Activated CD4-positive, alpha-beta T cell treated with anti-CD3 and anti-CD28 coated beads, Interleukin-2, Interleukin-6, amounts not matched to agents 100 ng/mL and 50 ng/mL, durations not matched to agents 16 hours and 8 hours (primary cell): ENCODE results near the gene PDPK1.

Experiments used
- DNase-seq: peaks from one replicate; pipeline ENCODE4 v3.0.0-alpha.2; 2020

Gene PDPK1

GRCh38 chr16:2507665-2508064 is 30.2 kb upstream of the PDPK1 start:
- DNase-seq: no peak

- DNase-seq: no peak
Observed at GRCh38 chr16:2508722-2509400, 29.0 kb upstream of the PDPK1 start.

GRCh38 chr16:2511128-2511800 is 26.6 kb upstream of the PDPK1 start:
- no peak for DNase-seq

GRCh38 chr16:2511996-2512734 is 25.7 kb upstream of the PDPK1 start:
- DNase-seq: no peak

- DNase-seq: no peak
Observed at GRCh38 chr16:2512735-2513404, 25.0 kb upstream of the PDPK1 start.

GRCh38 chr16:2513405-2514332 is 24.2 kb upstream of the PDPK1 start, which contains the start of gene ATP6V0C:
Gene ATP6V0C, plus strand, starts transcription at chr16:2513952. Its CDS starts 152 bp downstream, at chr16:2514104.
- DNase-seq: peak; percentile 95

GRCh38 chr16:2514333-2515179 is 23.3 kb upstream of the PDPK1 start:
- peak; percentile 44 for DNase-seq

GRCh38 chr16:2515180-2515851 is 22.5 kb upstream of the PDPK1 start:
- DNase-seq: no peak

GRCh38 chr16:2516391-2517240 is 21.2 kb upstream of the PDPK1 start:
- DNase-seq: no peak

GRCh38 chr16:2517954-2518605 is 19.7 kb upstream of the PDPK1 start:
- DNase-seq: no peak

- no peak for DNase-seq
Observed at GRCh38 chr16:2518823-2519710, 18.8 kb upstream of the PDPK1 start.

- no peak for DNase-seq
Observed at GRCh38 chr16:2519711-2520080, 18.1 kb upstream of the PDPK1 start.

GRCh38 chr16:2520097-2520783 is 17.6 kb upstream of the PDPK1 start, which contains the start of gene AMDHD2:
Gene AMDHD2, plus strand, starts transcription at chr16:2520371. Its CDS starts 88 bp downstream, at chr16:2520459.
- peak; percentile 91 for DNase-seq

- peak; percentile 61 for DNase-seq
Observed at GRCh38 chr16:2520784-2521531, 16.9 kb upstream of the PDPK1 start.

- DNase-seq: no peak
Observed at GRCh38 chr16:2523801-2524231, 14.0 kb upstream of the PDPK1 start.

- no peak for DNase-seq
Observed at GRCh38 chr16:2524339-2524938, 13.4 kb upstream of the PDPK1 start.
